Right lobe of liver (tissue), 4 donors: Measurements from ENCODE around the gene PROX1.

Experiments used
- POLR2A ChIP-seq: fragments of 450-650 bp; IDR thresholded peaks from one replicate; pipeline ENCODE4 v1.6.1; 2017; ENCODE audit warnings: antibody characterized with exemption, mild to moderate bottlenecking
- TF ChIP-seq, protein P1 (sequence below), 4 donors: fragments of 200-600 bp in 3 of 4; fragments of 450-650 bp in 1 of 4; IDR thresholded peaks; one replicate each; pipeline versions ENCODE4 v1.5.1 to v1.8.0; 2016 to 2022; ENCODE audit warnings: antibody characterized with exemption in 4 of 4, mild to moderate bottlenecking in 2 of 4
- donor health status: DM: no; HTN: no; CAD: no.
- donor health status: DM: no; HTN: no; CAD: no.
- donor health status: DM: no; HTN: yes; CAD: no.

DNA sequence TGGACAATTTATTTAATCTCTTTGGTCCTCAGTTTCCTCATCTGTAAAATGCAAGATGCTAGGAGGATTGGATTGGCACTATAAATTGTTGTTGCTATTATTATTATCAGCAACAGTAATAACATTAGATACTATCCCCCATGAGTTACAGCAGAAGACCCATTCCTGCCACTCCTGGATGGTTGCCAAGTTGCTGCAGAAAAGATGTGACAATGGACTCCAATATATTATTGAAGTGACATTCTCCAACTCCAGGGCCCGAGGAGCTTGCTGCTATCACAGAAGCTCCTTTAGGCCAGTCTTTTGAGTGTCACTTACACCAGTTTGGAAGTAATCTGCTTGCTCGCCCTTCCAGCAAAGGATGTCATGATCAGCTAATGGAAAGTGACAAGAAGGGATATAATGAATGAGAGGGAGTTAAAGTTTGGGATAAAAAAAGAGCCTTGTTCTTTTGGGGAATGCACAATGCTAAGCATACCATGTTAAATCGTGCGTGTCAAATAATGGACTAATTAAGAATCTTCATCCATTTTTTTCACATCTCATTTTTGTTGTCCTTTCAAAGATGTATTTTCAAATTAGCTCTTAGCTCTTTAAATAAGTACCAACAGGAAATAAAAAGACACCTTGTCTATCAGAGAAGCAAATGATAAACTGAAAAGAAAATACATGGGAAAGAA is 19.5 kb upstream of the PROX1 start:
- TF ChIP-seq, protein P1, sequence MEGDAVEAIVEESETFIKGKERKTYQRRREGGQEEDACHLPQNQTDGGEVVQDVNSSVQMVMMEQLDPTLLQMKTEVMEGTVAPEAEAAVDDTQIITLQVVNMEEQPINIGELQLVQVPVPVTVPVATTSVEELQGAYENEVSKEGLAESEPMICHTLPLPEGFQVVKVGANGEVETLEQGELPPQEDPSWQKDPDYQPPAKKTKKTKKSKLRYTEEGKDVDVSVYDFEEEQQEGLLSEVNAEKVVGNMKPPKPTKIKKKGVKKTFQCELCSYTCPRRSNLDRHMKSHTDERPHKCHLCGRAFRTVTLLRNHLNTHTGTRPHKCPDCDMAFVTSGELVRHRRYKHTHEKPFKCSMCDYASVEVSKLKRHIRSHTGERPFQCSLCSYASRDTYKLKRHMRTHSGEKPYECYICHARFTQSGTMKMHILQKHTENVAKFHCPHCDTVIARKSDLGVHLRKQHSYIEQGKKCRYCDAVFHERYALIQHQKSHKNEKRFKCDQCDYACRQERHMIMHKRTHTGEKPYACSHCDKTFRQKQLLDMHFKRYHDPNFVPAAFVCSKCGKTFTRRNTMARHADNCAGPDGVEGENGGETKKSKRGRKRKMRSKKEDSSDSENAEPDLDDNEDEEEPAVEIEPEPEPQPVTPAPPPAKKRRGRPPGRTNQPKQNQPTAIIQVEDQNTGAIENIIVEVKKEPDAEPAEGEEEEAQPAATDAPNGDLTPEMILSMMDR (IDR thresholded peaks at IDR 0.05): no peak
- no peak for TF ChIP-seq POLR2A
